Occipital lobe (tissue), 2 donors: ENCODE measurements around the gene ANKRD27. TPM values are rescaled to one million over a fixed set of nuclear protein-coding genes. Genes with fewer than 3 reads are reported as not detected.
"Not testable (repeated sequence)": the region's sequence is repeated elsewhere in the genome, so short reads cannot be mapped to it uniquely, and the experiment has no call there.

Experiments
- DNase-seq: peaks from one replicate; lab custom pipeline; 2025; lab: John Stamatoyannopoulos, UW
- total RNA-seq: library from RNA; depleted of rRNA; stranded (reverse); fragments of >200 nt; gene quantifications from one replicate; pipeline ENCODE4 v1.2.3, GENCODE V29; 2014

Gene ANKRD27
- total RNA-seq, 1 donor from 2014 or later, result 43.0 TPM

DNA sequence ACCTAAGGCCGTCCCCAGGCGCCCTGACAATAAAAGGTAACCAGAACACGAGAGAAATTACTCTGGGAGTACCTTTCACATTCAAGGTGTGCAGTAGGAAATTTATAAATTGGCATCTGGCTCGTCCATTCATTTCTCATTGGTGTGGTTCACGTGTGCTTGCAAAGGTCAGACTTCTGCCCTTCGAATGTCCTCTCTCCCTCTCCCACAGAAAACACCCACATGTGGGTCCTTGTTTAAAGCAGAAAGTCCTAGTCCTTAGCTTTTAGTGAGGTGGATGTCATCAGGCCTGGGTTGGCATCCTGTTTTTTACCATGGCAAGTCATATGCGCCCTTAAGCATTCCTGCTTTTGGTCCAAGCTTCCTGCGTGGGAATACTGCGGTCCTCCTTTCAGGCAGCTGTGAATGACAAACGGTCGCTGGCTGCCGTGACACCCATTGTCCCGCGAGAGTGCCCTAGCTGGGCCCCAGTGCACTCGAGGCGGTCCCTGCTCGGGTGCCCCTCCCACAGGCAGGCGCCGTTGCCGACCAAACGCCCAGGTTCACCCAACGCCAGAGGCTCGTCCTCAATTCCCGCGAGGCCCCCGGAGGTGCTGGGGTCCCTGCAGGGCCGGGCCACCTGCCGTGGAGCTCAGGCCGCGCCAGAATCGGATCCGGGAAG is 16.4 kb upstream of the ANKRD27 start, which contains the start of gene NUDT19:
TSS of gene NUDT19 (plus strand) at position 531 of the 661 bp plus-strand sequence. CDS start 140 bp downstream, outside the sequence.
- peak; percentile 82 for DNase-seq

DNA sequence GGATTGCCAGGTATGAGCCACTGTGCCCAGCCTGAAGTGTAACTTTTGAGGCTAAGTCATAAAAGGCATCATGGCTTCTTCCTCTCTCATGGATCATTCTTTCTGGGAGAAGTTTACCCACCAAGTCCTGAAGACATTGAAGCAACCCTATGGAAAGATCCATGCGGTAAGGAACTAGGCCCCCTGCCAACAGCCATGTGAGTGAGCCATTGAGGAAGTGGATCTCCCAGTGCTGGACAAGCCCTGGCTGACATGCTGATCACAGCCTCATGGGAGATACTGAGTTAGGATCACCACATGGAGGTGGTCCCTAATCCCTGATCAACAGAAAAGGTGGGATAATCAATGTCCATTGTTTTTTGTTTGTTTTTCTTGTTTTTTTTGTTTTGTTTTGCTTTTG is 13.3 kb upstream of the ANKRD27 start:
- no peak for DNase-seq

DNA sequence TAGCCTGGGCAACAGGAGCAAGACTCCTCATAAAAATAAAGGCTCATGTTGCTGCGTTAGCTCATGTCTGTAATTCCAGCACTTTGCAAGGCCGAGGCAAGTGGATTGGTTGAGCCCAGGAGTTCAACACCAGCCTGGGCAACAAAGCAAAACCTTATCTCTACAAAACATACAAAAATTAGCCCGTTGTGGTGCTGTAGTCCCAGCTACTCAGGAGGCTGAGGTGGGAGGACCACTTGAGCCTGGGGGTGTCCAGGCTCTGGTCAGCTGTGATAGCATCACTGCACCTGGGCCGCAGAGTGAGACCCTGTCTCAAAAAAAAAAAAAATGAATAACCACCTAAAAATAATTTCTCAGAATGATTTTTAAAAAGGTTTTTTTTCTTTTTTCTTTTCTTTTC is 12.7 kb upstream of the ANKRD27 start:
- no peak for DNase-seq

DNA sequence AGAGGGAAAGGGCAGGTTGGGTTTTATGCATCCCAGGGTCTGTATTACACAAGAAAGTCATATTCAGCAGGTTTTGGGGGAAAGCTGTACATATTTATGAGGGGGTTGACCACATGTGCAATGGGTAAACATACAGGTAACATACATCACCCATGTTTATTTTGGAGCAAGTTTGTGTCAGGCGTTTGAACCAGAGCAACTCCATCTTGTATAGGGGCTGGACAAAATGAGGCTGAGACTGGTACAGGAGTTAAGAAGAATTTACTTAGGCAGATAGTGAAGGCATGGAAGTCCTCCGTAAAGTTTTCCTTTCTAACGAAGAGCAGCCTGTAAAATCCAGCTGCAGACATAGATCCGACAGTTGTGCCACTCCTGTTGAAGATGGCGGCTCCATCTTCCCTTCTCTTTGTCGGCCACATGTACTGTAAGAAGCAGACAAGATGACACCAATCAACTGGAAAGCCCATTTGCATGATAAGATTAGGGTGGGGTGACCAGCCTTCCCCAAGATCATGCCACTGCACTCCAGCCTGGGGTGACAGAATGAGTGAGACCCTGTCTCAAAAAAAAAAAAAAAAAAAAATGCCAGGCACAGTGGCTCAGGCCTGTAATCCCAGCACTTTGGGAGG is 12.0 kb upstream of the ANKRD27 start:
- no peak for DNase-seq

DNA sequence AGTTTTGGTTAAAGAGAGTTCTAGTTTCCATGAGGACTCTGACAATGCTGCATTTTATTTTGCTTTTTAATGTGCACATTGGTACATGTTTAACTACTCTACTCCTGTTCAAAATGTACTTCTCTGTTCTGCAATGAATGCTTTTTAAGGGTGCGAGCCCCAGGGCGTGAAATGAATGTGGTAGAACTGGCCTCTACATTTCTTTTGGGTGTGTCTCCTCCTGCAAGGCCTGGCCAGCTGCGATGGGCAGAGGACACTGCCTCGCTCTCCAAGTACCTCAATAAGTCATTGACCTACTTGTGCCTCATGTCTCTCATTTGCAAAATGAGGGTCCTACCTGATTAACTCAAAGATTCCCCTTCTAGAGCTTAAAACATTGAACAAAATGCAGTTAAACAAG is 7.3 kb upstream of the ANKRD27 start:
- DNase-seq, result no peak

DNA sequence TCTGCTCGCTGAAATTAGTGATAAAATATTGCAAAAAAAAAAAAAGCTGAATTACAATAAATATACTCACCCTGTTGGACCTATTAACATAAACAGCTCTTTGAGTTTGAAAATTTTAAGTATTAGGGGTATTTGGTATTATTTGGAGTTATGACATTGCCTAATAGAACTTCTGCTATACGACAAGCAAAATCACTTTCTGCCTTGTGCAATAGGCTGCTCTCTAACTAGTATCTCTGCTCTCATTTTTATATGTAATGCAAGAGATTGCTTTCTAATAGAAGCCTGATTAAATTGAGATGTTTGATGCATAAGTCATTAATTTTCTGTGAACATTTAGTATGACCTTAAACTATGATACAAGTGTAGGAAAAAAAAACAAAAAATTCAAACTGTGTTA is 6.0 kb upstream of the ANKRD27 start:
- DNase-seq, result no peak

DNA sequence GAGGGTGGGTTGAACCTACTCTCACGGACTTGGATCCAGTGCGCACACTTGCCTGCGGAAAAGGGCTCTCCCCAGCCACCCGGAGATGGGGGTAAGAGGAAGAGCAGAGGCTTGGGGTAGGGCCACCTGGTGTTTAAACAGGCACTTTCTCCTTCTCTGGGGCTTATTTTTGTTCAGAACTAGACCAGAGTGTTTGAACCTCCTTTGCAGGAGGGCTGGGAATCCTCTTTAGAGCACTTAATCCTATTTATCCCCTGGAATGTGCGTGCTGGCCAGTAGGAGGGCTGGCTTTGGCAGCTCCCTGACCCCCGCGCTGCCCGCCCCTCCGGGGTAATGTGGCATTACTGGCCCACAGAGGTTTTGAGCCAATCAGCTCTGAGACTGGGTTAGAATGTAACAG is 2.7 kb upstream of the ANKRD27 start:
- DNase-seq, result no peak

DNA sequence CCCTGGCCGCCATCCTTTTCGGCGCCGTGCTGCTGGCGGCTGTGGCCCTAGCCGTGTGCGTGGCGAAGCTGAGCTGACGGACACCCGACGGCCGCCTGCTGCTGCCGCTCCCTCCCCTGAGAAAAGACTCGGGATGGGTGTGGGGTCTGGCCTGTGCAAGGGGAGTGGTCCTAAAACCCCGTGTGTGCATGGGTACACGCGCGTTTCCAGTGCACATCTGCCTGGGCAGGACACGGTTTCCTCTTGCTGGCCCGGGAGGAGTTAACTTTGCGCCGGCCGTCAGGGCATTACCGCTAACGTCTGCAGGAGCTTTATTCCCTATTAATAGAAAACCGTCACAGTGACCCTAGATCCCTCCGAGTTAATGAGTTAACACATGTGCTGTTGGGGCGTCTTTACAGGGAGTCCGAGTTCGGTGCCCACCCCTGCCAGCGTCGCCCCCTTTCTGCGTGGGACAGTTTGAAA is 1.9 kb upstream of the ANKRD27 start:
- no peak for DNase-seq

DNA sequence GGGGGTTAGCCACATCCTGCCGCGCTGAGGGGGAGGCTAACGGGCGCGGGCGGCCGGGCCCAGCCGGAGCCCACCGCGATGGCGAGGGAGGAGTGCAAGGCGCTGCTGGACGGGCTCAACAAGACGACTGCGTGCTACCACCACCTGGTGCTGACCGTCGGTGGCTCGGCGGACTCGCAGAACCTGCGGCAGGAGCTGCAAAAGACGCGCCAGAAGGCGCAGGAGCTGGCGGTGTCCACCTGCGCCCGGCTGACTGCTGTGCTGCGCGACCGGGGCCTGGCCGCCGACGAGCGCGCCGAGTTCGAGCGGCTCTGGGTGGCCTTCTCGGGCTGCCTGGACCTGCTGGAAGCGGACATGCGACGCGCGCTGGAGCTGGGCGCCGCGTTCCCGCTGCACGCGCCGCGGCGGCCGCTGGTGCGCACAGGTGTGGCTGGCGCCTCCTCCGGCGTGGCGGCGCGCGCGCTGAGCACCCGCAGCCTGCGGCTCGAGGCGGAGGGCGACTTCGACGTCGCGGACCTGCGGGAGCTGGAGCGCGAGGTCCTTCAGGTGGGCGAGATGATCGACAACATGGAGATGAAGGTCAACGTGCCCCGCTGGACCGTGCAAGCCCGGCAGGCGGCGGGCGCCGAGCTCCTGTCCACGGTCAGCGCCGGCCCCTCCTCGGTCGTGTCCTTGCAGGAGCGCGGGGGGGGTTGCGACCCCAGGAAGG is 1.4 kb upstream of the ANKRD27 start:
- DNase-seq, result no peak

DNA sequence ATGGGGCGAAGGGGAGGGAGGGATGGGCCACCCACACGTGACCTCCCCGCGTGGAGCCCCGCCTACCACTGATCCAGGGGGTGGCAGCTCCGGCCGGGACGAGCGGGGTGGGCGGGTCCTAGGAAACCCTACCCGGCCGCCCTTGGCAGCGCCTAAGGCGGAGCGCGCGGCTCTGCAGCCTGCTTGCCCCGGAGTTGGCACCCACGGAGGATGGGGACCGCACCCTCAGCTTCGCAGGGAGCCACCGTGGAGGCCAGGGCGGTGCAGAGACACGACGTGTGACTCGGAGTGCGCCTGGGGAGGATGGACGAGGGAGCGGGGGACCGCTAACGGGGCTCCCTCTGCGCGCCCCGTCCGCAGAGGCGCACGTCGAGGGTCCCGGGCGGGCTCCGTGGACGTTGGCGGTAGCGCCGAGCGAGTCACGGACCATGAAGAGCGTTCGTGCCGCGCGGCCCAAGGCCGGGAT is 773 bp upstream of the ANKRD27 start, which contains the start of gene RGS9BP:
TSS of gene RGS9BP (plus strand) at position 129 of the 466 bp plus-strand sequence. CDS start 416 bp downstream, outside the sequence.
- DNase-seq, result peak; percentile 64

DNA sequence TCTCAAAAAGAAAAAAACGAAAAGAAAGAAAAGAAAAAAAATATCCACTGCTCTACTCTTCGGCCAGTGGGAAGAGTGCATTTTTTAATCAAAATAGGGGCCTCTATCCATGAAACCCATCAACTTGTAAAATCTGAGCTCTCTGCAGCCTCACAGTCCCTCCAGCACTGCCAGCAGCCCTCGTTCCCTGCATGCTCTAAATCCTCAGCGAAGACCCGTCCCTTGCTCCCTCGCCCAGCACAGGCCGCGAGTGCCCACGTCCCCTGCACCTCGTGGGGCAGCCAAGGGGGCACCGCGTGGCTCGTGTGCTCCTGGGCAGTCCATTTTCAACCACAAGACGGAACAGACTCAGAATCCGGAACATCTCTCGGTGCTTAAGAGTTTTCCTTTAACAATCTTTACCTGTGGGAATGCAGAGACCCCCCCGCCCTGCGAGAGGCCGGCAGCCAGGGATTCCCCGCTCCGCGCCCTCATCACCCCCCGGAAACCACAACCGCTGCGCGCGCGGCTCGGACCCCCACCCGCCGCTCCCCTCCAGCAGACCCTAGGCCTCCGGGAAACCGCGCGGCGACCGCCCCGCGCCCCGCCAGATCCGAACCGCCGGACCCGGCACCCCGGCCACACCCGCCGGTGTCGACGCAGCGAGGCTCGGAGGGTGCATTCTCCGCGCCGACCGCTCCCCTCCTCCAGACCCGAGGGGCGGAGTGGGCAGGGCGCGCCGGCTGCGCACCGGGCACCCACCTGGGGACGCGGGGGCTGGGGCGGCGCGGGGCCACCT is 638 bp downstream of the ANKRD27 start:
- DNase-seq, result no peak

DNA sequence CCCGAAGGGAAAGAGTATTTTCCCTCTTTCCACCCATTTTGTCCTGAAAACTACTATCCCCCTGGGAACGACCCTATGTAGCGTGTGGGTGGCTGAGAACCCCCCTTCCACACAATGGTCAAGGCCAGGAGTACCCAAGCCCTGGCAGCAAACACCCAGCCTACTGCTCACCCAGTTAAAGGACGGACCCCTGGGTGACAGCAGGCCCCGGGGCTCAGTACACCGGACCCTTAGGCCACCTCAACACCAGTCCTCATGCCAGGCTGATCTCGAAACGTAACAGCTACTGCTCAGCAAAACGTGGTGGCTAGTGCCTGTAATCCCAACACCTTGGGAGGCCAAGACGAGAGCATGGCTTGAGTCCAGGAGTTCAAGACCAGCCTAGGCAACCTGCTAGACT is 1.4 kb downstream of the ANKRD27 start:
- DNase-seq, result no peak

DNA sequence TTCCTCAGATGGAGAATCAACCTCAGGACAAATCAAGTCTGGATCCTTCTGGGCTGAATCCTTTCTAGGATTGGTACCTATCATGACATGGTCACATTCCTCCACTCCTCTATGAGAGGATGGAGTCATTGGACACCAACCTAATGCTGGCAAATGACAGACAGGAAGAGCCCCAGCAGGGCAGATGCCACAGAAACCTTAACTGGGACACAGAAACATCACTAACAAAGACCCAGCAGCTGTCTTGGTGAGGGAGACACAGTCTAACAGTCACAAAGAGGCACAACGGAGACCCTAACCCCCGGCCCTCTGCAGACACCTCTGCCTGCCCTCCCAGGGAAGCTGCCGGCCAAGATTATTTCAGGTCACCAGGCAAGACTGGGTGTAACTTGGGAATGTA is 2.1 kb downstream of the ANKRD27 start:
- no peak for DNase-seq

DNA sequence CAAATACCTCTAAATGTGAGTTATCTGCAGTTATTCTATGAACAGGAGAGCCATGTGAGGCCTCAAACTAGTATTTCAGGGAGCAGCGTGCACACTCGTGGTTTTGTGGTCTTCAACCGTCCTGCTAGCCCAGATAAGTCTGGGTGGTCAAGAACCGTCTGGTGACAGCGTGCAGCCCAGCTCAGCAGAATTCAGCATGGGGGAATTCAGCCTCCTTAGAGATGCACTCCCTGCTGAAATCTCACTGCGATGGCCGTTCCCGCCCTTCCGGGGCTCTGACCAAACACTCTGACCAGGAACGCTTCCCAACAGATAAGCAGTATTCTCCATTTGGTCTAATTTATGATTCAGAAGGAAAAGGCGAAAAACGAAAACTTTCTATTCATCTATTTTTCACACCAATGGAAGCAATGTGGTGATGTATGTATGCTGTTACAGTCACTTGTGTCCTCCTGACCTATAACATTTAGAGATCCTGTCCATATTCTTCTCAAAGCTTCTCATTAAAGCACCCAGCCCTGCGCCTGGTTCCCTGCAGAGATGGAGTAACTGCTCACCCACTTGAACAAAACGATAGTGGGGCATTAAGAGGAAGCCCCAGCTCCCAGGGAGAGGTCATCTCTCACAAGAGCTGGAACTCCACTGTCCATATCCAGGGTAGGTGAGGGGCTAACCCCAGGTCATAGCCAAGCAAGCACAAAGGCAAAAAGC is 2.9 kb downstream of the ANKRD27 start:
- DNase-seq, result no peak

DNA sequence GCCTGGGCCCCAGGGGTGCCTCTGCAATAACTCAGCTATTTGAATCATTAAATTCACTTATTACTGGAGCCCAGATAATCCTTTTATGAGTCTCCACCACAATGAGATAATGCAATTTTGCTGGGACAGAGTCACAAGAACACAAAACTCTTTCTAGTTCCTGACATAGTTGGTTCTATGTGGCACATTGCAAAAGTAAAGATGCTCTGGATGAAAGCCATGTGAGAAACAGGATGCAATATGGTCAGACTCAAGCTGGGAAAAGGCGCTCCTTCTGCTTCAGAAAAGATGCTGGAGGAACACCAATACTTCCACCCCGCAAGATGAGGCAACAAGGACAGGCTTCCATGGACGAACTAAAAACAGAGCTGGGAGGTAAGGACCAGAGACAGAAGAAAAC is 5.7 kb downstream of the ANKRD27 start:
- DNase-seq, result no peak

DNA sequence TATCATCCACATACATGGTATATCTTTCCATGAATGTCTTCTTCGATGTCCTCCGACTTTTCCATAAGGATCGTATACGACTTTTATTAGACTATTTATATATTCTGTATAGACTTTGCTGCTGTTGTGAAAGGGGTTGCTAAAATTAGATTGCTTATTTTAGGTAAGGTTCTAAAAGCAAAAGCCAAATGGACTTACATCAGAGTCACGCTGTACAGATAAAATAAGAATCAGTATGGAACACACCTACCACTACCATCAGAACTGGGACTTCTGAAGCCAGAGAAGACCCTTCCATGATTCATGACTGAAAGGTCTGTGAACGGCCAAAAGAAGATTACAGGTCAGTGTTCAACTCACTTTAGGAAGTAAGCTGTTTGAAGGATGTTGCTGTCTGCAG is 8.9 kb downstream of the ANKRD27 start:
- no peak for DNase-seq

DNA sequence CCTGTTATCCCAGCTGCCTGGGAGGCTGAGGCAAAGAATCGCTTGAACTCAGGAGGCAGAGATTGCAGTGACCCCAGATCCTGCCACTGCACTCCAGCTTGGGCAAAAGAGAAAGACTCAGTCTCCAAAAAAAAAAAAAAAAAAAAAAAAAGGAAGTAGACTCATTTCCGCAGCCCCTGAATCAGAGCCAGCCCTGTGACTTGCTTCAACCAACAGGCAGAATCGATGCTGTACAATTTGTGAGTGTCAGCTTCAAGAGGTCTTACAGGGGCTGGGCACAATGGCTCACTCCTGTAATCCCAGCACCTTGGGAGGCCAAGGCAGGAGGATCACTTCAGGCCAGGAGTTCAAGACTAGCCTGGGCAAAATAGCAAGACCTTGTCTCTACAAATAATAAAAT is 12.8 kb downstream of the ANKRD27 start:
- DNase-seq, result no peak

DNA sequence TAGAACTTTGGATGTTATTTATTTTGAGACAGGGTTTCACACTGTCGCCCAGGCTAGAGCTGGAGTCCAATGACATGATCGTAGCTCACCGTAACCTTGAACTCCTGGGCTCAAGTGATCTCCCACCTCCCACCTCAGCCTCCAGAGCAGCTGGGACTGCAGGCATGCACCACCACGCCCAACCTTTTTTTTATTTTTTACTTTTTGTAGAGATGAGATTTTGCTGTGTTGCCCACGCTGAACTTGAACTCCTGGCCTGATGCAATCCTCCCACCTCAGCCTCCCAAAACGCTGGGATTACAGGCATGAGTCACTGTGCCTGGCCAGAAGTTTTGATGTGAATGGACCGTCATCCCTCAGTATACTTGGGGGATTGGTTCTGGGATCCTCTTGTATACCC is 13.7 kb downstream of the ANKRD27 start:
- no peak for DNase-seq

DNA sequence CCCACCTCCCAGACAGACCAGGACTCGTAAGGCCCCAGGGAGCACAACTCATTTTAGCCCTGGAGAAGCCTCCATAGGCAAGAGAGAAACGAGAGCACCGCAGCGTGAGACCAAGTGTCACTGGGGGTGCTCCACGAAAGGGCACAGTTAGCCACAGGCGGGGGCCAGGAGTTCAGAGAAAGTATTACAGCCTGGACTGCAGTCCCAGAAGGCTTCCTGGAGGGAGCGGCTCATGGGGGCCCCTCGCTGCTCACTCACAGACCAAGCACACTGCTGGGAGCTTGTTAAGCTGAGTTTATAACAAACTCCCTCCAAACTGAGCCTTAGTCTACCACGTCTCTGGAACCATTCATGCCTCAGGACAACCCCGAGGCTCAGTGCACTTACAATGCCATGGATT is 16.5 kb downstream of the ANKRD27 start:
- no peak for DNase-seq

DNA sequence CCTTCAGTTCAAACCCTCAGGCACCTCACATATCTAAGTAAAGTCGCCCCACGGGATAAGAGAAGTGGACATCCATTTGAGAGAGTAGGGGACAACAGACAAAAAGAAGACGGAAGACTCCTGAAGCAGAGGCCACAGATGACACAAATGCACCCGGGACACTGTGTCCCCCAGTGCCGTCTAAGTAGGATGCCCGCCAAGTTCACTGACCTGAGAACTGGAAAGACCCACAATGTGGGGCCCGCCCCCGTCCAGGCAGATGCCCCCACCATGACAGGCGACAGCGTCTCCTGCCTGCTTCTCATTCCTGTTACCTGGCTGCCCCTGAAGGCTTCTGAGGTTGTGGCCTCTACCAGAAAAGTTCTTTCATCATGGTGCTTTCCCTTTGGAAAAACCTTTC is 16.9 kb downstream of the ANKRD27 start:
- no peak for DNase-seq

DNA sequence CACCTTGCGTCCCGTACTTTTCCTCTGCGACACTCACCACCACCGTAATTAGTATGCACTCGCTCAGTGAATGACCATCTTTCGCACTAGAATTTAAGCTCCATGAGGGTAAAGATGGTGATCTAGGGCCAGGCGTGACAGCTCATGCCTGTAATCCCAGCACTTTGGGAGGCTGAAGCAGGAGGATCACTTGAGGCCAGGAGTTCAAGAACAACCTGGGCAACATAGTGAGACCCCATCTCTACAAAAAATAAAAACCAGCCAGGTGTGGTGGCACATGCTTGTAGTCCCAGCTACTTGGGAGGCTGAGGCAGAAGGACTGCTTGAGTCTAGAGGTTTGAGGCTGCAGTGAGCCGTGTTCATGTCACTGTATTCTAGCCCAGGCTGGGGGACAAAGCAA is 18.6 kb downstream of the ANKRD27 start:
- DNase-seq, result not testable (repeated sequence)
